HepG2 (cell line): ENCODE data around the gene TUBA1A. TPM values are rescaled to one million over a fixed set of nuclear protein-coding genes. Genes with fewer than 3 reads are reported as not detected.
A peak's percentile ranks its signal among the peaks of the same experiment; 100 is the strongest.

Source experiments
- ATAC-seq: fragments of 200-7000 bp; cut with Tn5 transposase; 3 replicates; pipeline ENCODE4 v1.9.1; 2020; ENCODE audit warnings: mild to moderate bottlenecking, moderate library complexity
- BruUV-seq: library from RNA; stranded (reverse); fragments of 400-500 nt; replicated peaks from 2 replicates; lab custom pipeline; 2021; lab: Mats Ljungman, UMichigan
- CTCF ChIA-PET: fragments of 300-600 bp; formaldehyde crosslinking; extraction: SDS; loops from one replicate; lab custom pipeline; 2021; ENCODE audit warnings: low total read pairs, inconsistent platforms, low intra/inter-chr PET ratio; lab: Yijun Ruan, JAX
- POLR2A ChIA-PET: fragments of 350-600 bp; sonication (Branson Sonifier 250); formaldehyde crosslinking; loops from one replicate; lab custom pipeline; 2020; ENCODE audit warnings: antibody characterized with exemption, inconsistent platforms; lab: Yijun Ruan, JAX
- DNase-seq: peaks from one replicate; pipeline ENCODE4 v3.0.0-alpha.2; 2015; ENCODE audit warnings: low spot score
- FAIRE-seq: peaks from 3 replicates; lab custom pipeline; 2011; peaks lifted over from hg19 to GRCh38; lab: Jason Lieb, UNC
- H2AFZ ChIP-seq: one replicate; pipeline ENCODE4 v1.6.1; 2011; ENCODE audit warnings: low read length, inconsistent platforms
- H3K27ac ChIP-seq: fragments of 300-600 bp; 3 replicates; pipeline ENCODE4 v1.8.0; 2011; ENCODE audit warnings: mixed run types, mild to moderate bottlenecking, mixed read lengths, low read length, inconsistent platforms; ENCODE audit not compliant: insufficient read depth; ENCODE audit errors: extremely low read length
- H3K27me3 ChIP-seq, 2 experiments: fragments of 200-600 bp in 1 of 2; 2 replicates in 1 of 2; 3 replicates in 1 of 2; pipeline versions ENCODE4 v1.6.0 to v1.8.0; 2011; ENCODE audit warnings: low read length in 2 of 2, mild to moderate bottlenecking in 2 of 2, moderate library complexity in 2 of 2, inconsistent platforms in 1 of 2; ENCODE audit not compliant: insufficient read depth in 2 of 2, control insufficient read depth in 1 of 2
- H3K36me3 ChIP-seq, 2 experiments: fragments of 200-600 bp in 1 of 2; replicated peaks in 1 of 2; 2 replicates in 1 of 2; 3 replicates in 1 of 2; pipeline versions ENCODE4 v1.5.1 to v1.8.0; 2011; ENCODE audit warnings: low read length in 2 of 2, inconsistent platforms in 1 of 2; ENCODE audit not compliant: insufficient read depth in 2 of 2, control insufficient read depth in 1 of 2
- H3K4me1 ChIP-seq: 2 replicates; pipeline ENCODE4 v1.5.1; 2012; ENCODE audit warnings: low read length, inconsistent platforms; ENCODE audit not compliant: insufficient read depth
- H3K4me2 ChIP-seq: 2 replicates; pipeline ENCODE4 v1.6.0; 2011; ENCODE audit warnings: low read depth, low read length, inconsistent platforms
- H3K4me3 ChIP-seq, 3 experiments: fragments of 200-600 bp in 1 of 3; sonication (generic), shearing (Covaris generic) in 1 of 3; replicated peaks in 1 of 3; 2 replicates each; pipeline ENCODE4 v1.5.1; 2011 to 2016; ENCODE audit warnings: low read length in 3 of 3, inconsistent platforms in 2 of 3, low read depth in 2 of 3, mild to moderate bottlenecking in 2 of 3, control low read depth in 1 of 3, mixed read lengths in 1 of 3; ENCODE audit not compliant: insufficient read depth in 1 of 3
- H3K79me2 ChIP-seq: one replicate; pipeline ENCODE4 v1.6.1; 2011; ENCODE audit warnings: low read length, inconsistent platforms; ENCODE audit not compliant: insufficient read depth
- H3K9ac ChIP-seq: 2 replicates; pipeline ENCODE4 v1.6.0; 2011; ENCODE audit warnings: mild to moderate bottlenecking, low read depth, low read length, inconsistent platforms; ENCODE audit not compliant: insufficient read depth
- H3K9me3 ChIP-seq: 2 replicates; pipeline ENCODE4 v1.5.1; 2012; ENCODE audit warnings: mild to moderate bottlenecking, low read length
- H4K20me1 ChIP-seq: 2 replicates; pipeline ENCODE4 v1.6.0; 2011; ENCODE audit warnings: inconsistent platforms, mild to moderate bottlenecking, low read length, moderate library complexity; ENCODE audit not compliant: insufficient read depth
- ATF2 ChIP-seq: sonication (generic); formaldehyde crosslinking; IDR thresholded peaks from 2 replicates; pipeline ENCODE4 v1.4.0; 2020; ENCODE audit warnings: missing genetic modification reagents
- KLF9 ChIP-seq: IDR thresholded peaks from 2 replicates; pipeline ENCODE4 v1.6.1; 2016; ENCODE audit warnings: low read depth
- MNT ChIP-seq: fragments of 450-650 bp; IDR thresholded peaks from 2 replicates; pipeline ENCODE4 v1.6.1; 2016
- RAD51 ChIP-seq: fragments of 450-650 bp; IDR thresholded peaks from 2 replicates; pipeline ENCODE4 v1.6.1; 2016; ENCODE audit warnings: borderline replicate concordance
- TMF1 ChIP-seq: sonication (generic); formaldehyde crosslinking; IDR thresholded peaks from 2 replicates; pipeline ENCODE4 v1.8.1; 2022; ENCODE audit warnings: low read depth, missing genetic modification reagents
- TRIM24 ChIP-seq: sonication (generic); formaldehyde crosslinking; IDR thresholded peaks from 2 replicates; pipeline ENCODE4 v1.8.0; 2022; ENCODE audit warnings: mild to moderate bottlenecking, missing genetic modification reagents
- USF2 ChIP-seq, 2 experiments: sonication (generic) in 1 of 2; formaldehyde crosslinking in 1 of 2; IDR thresholded peaks; 2 replicates each; pipeline versions ENCODE4 v1.5.1 to v1.6.1; 2011 to 2020; ENCODE audit warnings: borderline replicate concordance in 1 of 2, low read depth in 1 of 2, low read length in 1 of 2, mild to moderate bottlenecking in 1 of 2, missing genetic modification reagents in 1 of 2, moderate library complexity in 1 of 2
- ZNF792 ChIP-seq: IDR thresholded peaks from 2 replicates; pipeline ENCODE4 v1.6.1; 2016
- WGBS: methylation state at CpG from one replicate; pipeline ENCODE4 v1.1.6; 2017; ENCODE audit warnings: low lambda C conversion rate; 5-methylcytosine and 5-hydroxymethylcytosine counted together
- in situ Hi-C: cut with HindIII; loops from 2 replicates; pipeline ENCODE4 v1.10.0; 2017; ENCODE audit warnings: low pct_unique_long_range_greater_than_20kb; ENCODE audit not compliant: extremely low pct_ligation_motif_present
- intact Hi-C: fragments of 100-400 bp; cut with micrococcal nuclease; formaldehyde crosslinking; loops from one replicate; pipeline ENCODE4 v1.10.0; 2022; ENCODE audit not compliant: unreplicated experiment
- polyA plus RNA-seq, 8 experiments: library from polyadenylated mRNA; depleted of rRNA in 3 of 8; stranded (reverse) in 7 of 8; unstranded in 1 of 8; fragments of >200 nt; fragmentation: Illumina TruSeq in 4 of 8; extraction: Trizol in 4 of 8; gene quantifications; 2 replicates each; pipeline versions ENCODE4 v1.2.1 to v1.2.3, GENCODE V29; 2011 to 2016; ENCODE audit warnings: low read depth in 4 of 8, missing spikeins in 1 of 8, mixed read lengths in 1 of 8; ENCODE audit not compliant: insufficient read depth in 1 of 8
- total RNA-seq, 5 experiments: library from RNA; depleted of rRNA; stranded (reverse); fragments of >200 nt; fragmentation: Illumina TruSeq; extraction: Trizol; gene quantifications; 2 replicates each; pipeline ENCODE4 v1.2.3, GENCODE V29; 2016; ENCODE audit warnings: low read depth in 1 of 5
- TF ChIP-seq, protein P1 (sequence below): sonication (generic); formaldehyde crosslinking; IDR thresholded peaks from 2 replicates; pipeline ENCODE4 v1.5.1; 2020; ENCODE audit warnings: mild to moderate bottlenecking, missing genetic modification reagents, moderate library complexity
- TF ChIP-seq, protein P2 (sequence below): sonication (generic); formaldehyde crosslinking; IDR thresholded peaks from 2 replicates; pipeline ENCODE4 v1.5.0; 2020; ENCODE audit warnings: mild to moderate bottlenecking, missing genetic modification reagents

TUBA1A gene
- total and polyA plus RNA-seq, 2 of the 13 experiments (the other 11 are each of a cell fraction or from before 2014, with no cell fraction given) = 20.7 to 24.8 TPM

DNA sequence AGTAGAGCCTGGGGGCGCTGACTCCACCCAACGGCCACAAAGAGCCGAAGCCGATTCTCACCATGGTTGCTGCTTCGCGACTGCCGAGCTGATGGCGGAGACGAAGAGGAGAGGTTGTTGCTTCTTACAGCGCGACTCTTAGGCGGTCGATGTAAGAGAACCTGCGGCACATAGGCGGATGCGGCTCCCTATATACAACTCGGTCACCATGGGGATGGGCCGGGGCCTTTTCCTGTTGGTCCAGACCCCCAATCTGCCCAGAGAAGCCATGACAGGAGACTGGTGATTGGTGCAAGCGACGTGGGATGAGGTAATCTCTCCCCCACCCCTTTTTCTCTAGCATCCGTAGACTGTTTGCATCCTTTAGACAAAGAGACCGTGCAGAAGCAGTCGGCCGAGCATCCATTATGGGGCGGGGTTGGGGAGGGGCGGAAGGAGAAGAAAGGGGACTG lies at the start of gene TUBA1A (continued):
- TF ChIP-seq, protein P1, sequence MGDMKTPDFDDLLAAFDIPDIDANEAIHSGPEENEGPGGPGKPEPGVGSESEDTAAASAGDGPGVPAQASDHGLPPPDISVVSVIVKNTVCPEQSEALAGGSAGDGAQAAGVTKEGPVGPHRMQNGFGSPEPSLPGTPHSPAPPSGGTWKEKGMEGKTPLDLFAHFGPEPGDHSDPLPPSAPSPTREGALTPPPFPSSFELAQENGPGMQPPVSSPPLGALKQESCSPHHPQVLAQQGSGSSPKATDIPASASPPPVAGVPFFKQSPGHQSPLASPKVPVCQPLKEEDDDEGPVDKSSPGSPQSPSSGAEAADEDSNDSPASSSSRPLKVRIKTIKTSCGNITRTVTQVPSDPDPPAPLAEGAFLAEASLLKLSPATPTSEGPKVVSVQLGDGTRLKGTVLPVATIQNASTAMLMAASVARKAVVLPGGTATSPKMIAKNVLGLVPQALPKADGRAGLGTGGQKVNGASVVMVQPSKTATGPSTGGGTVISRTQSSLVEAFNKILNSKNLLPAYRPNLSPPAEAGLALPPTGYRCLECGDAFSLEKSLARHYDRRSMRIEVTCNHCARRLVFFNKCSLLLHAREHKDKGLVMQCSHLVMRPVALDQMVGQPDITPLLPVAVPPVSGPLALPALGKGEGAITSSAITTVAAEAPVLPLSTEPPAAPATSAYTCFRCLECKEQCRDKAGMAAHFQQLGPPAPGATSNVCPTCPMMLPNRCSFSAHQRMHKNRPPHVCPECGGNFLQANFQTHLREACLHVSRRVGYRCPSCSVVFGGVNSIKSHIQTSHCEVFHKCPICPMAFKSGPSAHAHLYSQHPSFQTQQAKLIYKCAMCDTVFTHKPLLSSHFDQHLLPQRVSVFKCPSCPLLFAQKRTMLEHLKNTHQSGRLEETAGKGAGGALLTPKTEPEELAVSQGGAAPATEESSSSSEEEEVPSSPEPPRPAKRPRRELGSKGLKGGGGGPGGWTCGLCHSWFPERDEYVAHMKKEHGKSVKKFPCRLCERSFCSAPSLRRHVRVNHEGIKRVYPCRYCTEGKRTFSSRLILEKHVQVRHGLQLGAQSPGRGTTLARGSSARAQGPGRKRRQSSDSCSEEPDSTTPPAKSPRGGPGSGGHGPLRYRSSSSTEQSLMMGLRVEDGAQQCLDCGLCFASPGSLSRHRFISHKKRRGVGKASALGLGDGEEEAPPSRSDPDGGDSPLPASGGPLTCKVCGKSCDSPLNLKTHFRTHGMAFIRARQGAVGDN (CRISPR knock-in tag) = 0 out of 2 replicates have a peak, but pooled peaks have one; percentile 2
- no peak for TF ChIP-seq TMF1 (CRISPR knock-in tag)
- no peak for TF ChIP-seq TRIM24 (CRISPR knock-in tag)
- TF ChIP-seq ATF2 (CRISPR knock-in tag) = no peak

- no peak overlapping the region for H3K27ac ChIP-seq
- H4K20me1 ChIP-seq = no peaks in the 10 kb centered on the region
- no peaks in the 10 kb centered on the region for H3K79me2 ChIP-seq
- H3K36me3 ChIP-seq = no peaks in the 10 kb centered on the region
- in situ Hi-C loops (no loop called here), intact Hi-C loops (no loop called here)
- no peak overlapping the region for H3K9ac ChIP-seq
- DNase-seq = no peak
- BruUV-seq = no TSS peak
- WGBS = 53% methylated on average over 1 of the region's 1 CpG
- peaks cover 0 to 5% of the 10 kb centered on the region in 2 experiments; a peak in 1 of 5 replicates for H3K27me3 ChIP-seq
- no peak for FAIRE-seq
- ChIA-PET CTCF (no interaction called here), POLR2A (interaction anchor here (1.0 to 2.1 kb wide), 2 partner anchors 28 to 106 kb away, joined by 3 to 8 read pairs; partner anchors contain the start of gene TUBA1C)
- no peak overlapping the region for H3K4me2 ChIP-seq
- peaks cover 27% of the 10 kb centered on the region for H3K4me1 ChIP-seq
- H2AFZ ChIP-seq = no peak overlapping the region
- H3K4me3 ChIP-seq = no peak overlapping the region
- ATAC-seq = no peak
- no peaks in the 10 kb centered on the region for H3K9me3 ChIP-seq
- TF ChIP-seq USF2 (IDR thresholded peaks at IDR 0.05; ENCODE audit: low read depth, low read length) (peak; percentile 48), USF2 (CRISPR knock-in tag; IDR thresholded peaks at IDR 0.05; ENCODE audit: borderline replicate concordance) (no peak), RAD51 (peak; percentile 55; the same call in 1 of the 2 replicates), KLF9 (no peak), MNT (peak; percentile 35; the same call in 1 of the 2 replicates), ZNF792 (no peak)
- TF ChIP-seq, protein P2, sequence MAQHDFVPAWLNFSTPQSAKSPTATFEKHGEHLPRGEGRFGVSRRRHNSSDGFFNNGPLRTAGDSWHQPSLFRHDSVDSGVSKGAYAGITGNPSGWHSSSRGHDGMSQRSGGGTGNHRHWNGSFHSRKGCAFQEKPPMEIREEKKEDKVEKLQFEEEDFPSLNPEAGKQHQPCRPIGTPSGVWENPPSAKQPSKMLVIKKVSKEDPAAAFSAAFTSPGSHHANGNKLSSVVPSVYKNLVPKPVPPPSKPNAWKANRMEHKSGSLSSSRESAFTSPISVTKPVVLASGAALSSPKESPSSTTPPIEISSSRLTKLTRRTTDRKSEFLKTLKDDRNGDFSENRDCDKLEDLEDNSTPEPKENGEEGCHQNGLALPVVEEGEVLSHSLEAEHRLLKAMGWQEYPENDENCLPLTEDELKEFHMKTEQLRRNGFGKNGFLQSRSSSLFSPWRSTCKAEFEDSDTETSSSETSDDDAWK (CRISPR knock-in tag) = no peak
Observed at GRCh38 chr12:49236423-49236822, 47.5 kb upstream of the TUBA1A start.
